Epithelial cell of esophagus (primary cell): ENCODE data around the gene RALGPS2.

Experiments
- DNase-seq: peaks from one replicate; pipeline ENCODE4 v3.0.0; 2010; ENCODE audit warnings: low read depth
- H3K4me3 ChIP-seq: 2 replicates; pipeline ENCODE4 v1.5.1; 2011; ENCODE audit warnings: mild to moderate bottlenecking, low read length, control low read depth
- TF ChIP-seq, protein P1 (sequence below): IDR thresholded peaks from 2 replicates; pipeline ENCODE4 v1.5.1; 2011; ENCODE audit warnings: low read depth, mild to moderate bottlenecking, low read length, control low read depth, inconsistent platforms; ENCODE audit not compliant: insufficient read depth; ENCODE audit errors: missing control alignments

The RALGPS2 gene

DNA sequence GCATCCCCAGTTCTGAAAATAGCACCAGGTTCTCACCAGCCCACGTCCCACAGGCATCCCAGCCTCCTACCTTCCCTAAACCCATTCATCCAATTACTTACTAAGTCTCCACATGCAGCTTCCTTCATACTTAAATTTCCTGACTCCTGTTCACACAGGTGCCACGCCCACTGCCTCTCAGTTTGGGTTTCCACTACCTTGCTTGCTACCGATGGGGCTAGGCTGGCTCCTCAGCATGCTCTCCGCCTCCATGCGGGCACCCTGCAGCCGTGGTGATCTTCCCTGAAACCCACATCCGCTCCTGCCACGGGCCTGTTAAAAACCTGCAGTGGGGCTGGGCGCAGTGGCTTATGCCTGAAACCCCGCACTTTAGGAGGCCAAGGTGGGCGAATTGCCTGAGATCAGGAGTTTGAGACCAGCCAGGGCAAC lies 216.2 kb downstream of the RALGPS2 start:
- H3K4me3 ChIP-seq: no peak overlapping the region
- DNase-seq: no peak
- TF ChIP-seq, protein P1, sequence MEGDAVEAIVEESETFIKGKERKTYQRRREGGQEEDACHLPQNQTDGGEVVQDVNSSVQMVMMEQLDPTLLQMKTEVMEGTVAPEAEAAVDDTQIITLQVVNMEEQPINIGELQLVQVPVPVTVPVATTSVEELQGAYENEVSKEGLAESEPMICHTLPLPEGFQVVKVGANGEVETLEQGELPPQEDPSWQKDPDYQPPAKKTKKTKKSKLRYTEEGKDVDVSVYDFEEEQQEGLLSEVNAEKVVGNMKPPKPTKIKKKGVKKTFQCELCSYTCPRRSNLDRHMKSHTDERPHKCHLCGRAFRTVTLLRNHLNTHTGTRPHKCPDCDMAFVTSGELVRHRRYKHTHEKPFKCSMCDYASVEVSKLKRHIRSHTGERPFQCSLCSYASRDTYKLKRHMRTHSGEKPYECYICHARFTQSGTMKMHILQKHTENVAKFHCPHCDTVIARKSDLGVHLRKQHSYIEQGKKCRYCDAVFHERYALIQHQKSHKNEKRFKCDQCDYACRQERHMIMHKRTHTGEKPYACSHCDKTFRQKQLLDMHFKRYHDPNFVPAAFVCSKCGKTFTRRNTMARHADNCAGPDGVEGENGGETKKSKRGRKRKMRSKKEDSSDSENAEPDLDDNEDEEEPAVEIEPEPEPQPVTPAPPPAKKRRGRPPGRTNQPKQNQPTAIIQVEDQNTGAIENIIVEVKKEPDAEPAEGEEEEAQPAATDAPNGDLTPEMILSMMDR: no peak

DNA sequence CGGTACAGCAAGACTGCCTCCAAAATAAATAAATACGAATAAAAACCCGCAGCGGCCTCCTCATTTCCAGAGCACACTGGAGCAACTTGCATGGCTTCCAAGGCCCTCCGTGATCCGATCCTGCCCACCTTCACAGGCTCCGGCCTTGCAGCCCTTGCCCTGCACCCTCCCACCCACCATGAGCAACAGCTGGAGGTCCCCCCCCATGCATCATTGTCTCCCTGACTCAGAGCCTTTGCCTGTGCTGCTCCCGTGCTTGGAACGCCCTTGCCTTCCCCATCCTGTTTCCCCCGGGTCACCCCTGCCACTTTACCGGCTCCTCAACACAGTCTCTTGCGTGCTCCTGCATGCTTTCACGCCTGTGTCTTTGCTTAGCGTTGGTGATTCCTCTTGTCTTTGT lies 216.8 kb downstream of the RALGPS2 start:
- no peak overlapping the region for H3K4me3 ChIP-seq
- peak; percentile 60 for DNase-seq
- TF ChIP-seq, protein P1: no peak

DNA sequence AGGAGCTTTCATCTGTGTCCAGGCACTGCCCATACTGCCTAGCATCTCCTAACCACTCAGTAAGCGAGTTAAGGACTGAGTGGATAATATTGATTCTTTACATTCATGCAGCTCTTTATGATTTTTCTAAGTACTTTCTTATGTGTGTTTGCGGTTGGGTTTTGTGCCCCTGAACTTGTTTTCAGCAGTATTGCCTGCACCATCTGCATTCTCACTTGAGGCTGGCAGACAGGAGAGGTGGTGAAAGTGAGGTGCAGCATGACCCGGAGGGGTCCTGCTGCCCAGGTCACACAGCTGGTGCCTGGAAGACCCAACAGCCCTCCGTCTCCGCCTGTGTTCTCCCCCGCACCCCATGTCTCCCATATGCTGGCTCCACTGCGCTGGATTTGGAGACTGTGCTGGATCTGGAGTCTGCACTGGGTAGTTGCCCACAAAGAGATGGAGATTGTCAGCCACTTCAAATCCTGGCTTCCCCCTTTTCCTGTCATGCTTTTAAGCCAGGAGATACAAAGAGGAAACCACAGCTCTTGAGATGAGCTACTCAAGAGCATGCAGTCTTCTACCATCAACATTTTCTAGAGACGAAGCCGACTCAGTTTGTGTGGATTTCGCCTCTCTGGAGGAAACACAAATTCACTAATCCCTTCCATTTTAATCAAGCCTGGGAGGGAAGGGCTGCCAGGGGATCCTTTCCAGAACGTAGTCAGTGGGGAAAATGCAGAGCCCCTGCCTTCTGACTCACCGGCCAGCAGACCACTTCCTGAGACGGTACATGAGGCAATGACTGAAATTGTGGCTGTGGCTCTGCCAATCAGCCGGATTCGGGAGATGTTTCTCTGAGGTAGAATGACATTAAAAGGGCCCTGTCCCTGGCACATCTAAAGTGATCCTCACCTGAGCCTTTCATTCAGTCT lies 217.5 kb downstream of the RALGPS2 start:
- DNase-seq: no peak
- H3K4me3 ChIP-seq: no peak overlapping the region
- TF ChIP-seq, protein P1: no peak

DNA sequence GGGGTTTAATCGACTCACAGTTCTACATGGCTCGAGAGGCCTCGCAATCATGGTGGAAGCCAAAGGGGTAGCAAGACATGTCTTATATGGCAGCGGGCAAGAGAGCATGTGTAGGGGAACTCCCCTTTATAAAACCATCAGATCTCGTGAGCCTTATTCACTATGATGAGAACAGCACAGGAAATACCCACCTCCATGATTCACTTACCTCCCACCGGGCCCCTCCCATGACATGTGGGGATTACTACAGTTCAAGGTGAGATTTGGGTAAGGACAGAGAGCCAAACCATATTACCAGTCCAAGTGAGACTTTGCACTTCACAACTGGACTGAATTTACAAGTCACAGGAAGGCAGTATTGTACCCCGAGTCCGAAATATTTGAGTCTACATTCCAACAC lies 219.7 kb downstream of the RALGPS2 start:
- DNase-seq: no peak
- H3K4me3 ChIP-seq: no peak overlapping the region
- TF ChIP-seq, protein P1: no peak

DNA sequence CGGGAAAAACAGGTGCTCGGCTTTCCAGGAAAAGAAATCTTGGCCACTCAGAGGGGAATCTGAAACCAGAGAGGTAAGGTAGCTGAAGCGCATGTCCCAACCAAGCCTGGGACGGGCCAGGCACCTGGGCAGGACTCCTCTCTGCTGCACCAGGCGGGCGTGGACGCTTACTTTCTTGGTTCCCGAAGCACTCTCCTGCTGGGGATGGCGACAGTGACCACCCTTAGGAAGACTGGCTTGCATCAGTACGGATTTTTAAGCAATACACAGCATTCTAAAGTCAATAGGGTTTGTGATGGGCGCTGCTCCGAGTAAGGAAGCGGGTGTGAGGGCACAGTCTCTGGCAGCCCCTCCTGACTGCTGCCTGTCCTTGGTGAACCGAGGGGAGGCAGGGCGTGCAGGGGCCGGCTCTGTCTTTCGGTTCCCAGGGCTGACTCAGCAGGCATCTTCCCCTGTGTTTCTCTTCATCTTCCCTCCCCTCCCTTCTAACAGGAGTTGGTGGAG lies 220.8 kb downstream of the RALGPS2 start:
- DNase-seq: peak; percentile 24
- H3K4me3 ChIP-seq: no peak overlapping the region
- TF ChIP-seq, protein P1: no peak

DNA sequence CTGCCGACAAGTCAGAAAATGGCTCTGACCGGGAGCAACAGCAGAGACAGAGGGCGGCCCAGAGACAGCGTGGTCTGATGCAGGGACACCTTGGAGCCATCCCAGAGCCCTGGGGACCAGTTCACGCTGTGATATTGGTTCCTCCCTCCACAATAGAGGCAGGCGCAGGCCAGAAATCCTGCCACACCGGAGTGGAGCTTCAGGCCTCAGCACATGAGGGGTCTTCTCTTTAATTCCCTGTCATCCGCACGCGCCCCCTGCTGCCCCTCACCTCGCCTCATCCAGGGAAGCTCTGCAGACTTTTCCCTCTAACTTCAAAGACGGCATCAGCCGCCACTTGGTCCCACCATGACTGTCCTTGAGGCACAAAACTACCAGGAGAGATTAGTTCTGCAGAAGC lies 221.4 kb downstream of the RALGPS2 start:
- TF ChIP-seq, protein P1: no peak
- DNase-seq: no peak
- H3K4me3 ChIP-seq: no peak overlapping the region
